Camera-type eye (tissue), 1 donor: ENCODE measurements around the gene HECTD4. TPM values are rescaled to one million over a fixed set of nuclear protein-coding genes. Genes with fewer than 3 reads are reported as not detected.

Source experiments
- total RNA-seq: library from RNA; depleted of rRNA; stranded (reverse); fragments of >200 nt; gene quantifications from one replicate; pipeline ENCODE4 v1.2.3, GENCODE V29; 2014

The HECTD4 gene
- total RNA-seq, result 114 TPM

GRCh38 chr12:112381883-112382796 lies at the start of gene HECTD4:
Gene HECTD4 (minus strand): TSS chr12:112382431. CDS start chr12:112382128, 303 bp downstream.

GRCh38 chr12:112418608-112419296 lies 36.5 kb upstream of the HECTD4 start, which contains the start of gene PTPN11:
Gene PTPN11 (plus strand): TSS chr12:112418947. CDS start chr12:112419112, 165 bp downstream.

GRCh38 chr12:112409064-112409905 lies 27.1 kb upstream of the HECTD4 start, which contains the start of gene RPL6:
Gene RPL6 (minus strand): TSS chr12:112409605. CDS start chr12:112408656, 949 bp downstream.

GRCh38 chr12:112125250-112125999 lies 256.8 kb downstream of the HECTD4 start, which contains the start of gene TRAFD1:
Gene TRAFD1 (plus strand): TSS chr12:112125560. CDS start chr12:112130523, 4,963 bp downstream.

Other genes starting within 250 kb of the HECTD4 start
- gene RPL6, start 27.2 kb upstream of the HECTD4 start, total RNA-seq, result 1,564 TPM
- gene PTPN11, start 36.5 kb upstream of the HECTD4 start, total RNA-seq, result 91.2 TPM